CD14-positive monocyte (primary cell): ENCODE measurements around the gene ZNRF1. TPM values are rescaled to one million over a fixed set of nuclear protein-coding genes. Genes with fewer than 3 reads are reported as not detected.

Experiments
- DNase-seq, 3 donors: peaks; one replicate each; pipeline ENCODE4 v3.0.0-alpha.2; 2011 to 2022
- H2AFZ ChIP-seq: 2 replicates; pipeline ENCODE4 v1.6.0; 2012; ENCODE audit warnings: mild to moderate bottlenecking, low read depth, low read length, inconsistent platforms; ENCODE audit not compliant: insufficient read depth, poor library complexity, severe bottlenecking
- H3K27ac ChIP-seq, 2 donors: 1 replicate in 1 of 2; 2 replicates in 1 of 2; pipeline ENCODE4 v1.5.1; 2012 to 2013; ENCODE audit warnings: low read length in 2 of 2, control low read depth in 1 of 2, inconsistent platforms in 1 of 2, low read depth in 1 of 2, mild to moderate bottlenecking in 1 of 2
- H3K27me3 ChIP-seq, 2 donors: one replicate each; pipeline versions ENCODE4 v1.6.0 to v1.6.1; 2011 to 2013; ENCODE audit warnings: low read length in 2 of 2; ENCODE audit not compliant: control insufficient read depth in 2 of 2, insufficient read depth in 2 of 2
- H3K36me3 ChIP-seq, 2 donors: replicated peaks in 1 of 2; 1 replicate in 1 of 2; 2 replicates in 1 of 2; pipeline versions ENCODE4 v1.5.1 to v1.6.1; 2012 to 2013; ENCODE audit warnings: low read length in 2 of 2, control low read depth in 1 of 2, inconsistent platforms in 1 of 2, mild to moderate bottlenecking in 1 of 2; ENCODE audit not compliant: insufficient read depth in 2 of 2, control insufficient read depth in 1 of 2
- H3K4me1 ChIP-seq, 2 donors: 1 replicate in 1 of 2; 2 replicates in 1 of 2; pipeline versions ENCODE4 v1.5.1 to v1.6.1; 2012 to 2013; ENCODE audit warnings: low read length in 2 of 2, control low read depth in 1 of 2, inconsistent platforms in 1 of 2, mild to moderate bottlenecking in 1 of 2, moderate library complexity in 1 of 2; ENCODE audit not compliant: insufficient read depth in 2 of 2, control insufficient read depth in 1 of 2
- H3K4me2 ChIP-seq: replicated peaks from 2 replicates; pipeline ENCODE3; 2012; ENCODE audit warnings: low read length, moderate library complexity, mild to moderate bottlenecking; ENCODE audit not compliant: poor library complexity, severe bottlenecking; ENCODE audit errors: extremely low read depth
- H3K4me3 ChIP-seq, 3 experiments: fragments of 200-600 bp in 1 of 3; sonication (generic) in 1 of 3; replicated peaks in 1 of 3; 1 replicate in 2 of 3; 2 replicates in 1 of 3; pipeline ENCODE4 v1.5.1; 2011 to 2013; ENCODE audit warnings: low read length in 3 of 3, mild to moderate bottlenecking in 3 of 3, control low read depth in 2 of 3, low read depth in 2 of 3, inconsistent platforms in 1 of 3, moderate library complexity in 1 of 3
- H3K79me2 ChIP-seq: 2 replicates; pipeline ENCODE4 v1.6.0; 2012; ENCODE audit warnings: mild to moderate bottlenecking, control low read depth, inconsistent platforms, low read length, moderate library complexity; ENCODE audit not compliant: insufficient read depth
- H3K9ac ChIP-seq: 2 replicates; pipeline ENCODE4 v1.6.0; 2017; ENCODE audit warnings: low read length, mild to moderate bottlenecking; ENCODE audit not compliant: insufficient read depth, poor library complexity, severe bottlenecking
- H3K9me3 ChIP-seq, 2 donors: replicated peaks in 1 of 2; 1 replicate in 1 of 2; 2 replicates in 1 of 2; pipeline versions ENCODE4 v1.5.1 to v1.6.1; 2012 to 2013; ENCODE audit warnings: low read length in 2 of 2, control low read depth in 1 of 2; ENCODE audit not compliant: control insufficient read depth in 1 of 2, insufficient read depth in 1 of 2
- H4K20me1 ChIP-seq: 2 replicates; pipeline ENCODE4 v1.6.0; 2012; ENCODE audit warnings: mild to moderate bottlenecking, low read length, control low read depth, moderate library complexity; ENCODE audit not compliant: insufficient read depth
- H3K27ac Mint-ChIP-seq, 7 donors: one replicate each; pipeline ENCODE4 v1.8.0; 2020; ENCODE audit warnings: mild to moderate bottlenecking in 7 of 7, mixed read lengths in 7 of 7, moderate library complexity in 6 of 7, inconsistent platforms in 2 of 7
- H3K27me3 Mint-ChIP-seq, 3 donors: one replicate each; pipeline ENCODE4 v1.8.0; 2021 to 2022; ENCODE audit warnings: low read depth in 3 of 3, mild to moderate bottlenecking in 3 of 3, mixed read lengths in 3 of 3, moderate library complexity in 3 of 3, inconsistent platforms in 1 of 3
- H3K36me3 Mint-ChIP-seq, 2 donors: one replicate each; pipeline ENCODE4 v1.8.0; 2020; ENCODE audit warnings: mixed read lengths in 2 of 2, inconsistent platforms in 1 of 2, mild to moderate bottlenecking in 1 of 2
- H3K4me1 Mint-ChIP-seq: one replicate; pipeline ENCODE4 v1.8.0; 2020; ENCODE audit warnings: mild to moderate bottlenecking, mixed read lengths
- H3K4me3 Mint-ChIP-seq, 2 donors: one replicate each; pipeline ENCODE4 v1.8.0; 2020; ENCODE audit warnings: mild to moderate bottlenecking in 2 of 2, mixed read lengths in 2 of 2, moderate library complexity in 1 of 2
- H3K9me3 Mint-ChIP-seq, 7 donors: one replicate each; pipeline ENCODE4 v1.8.0; 2020 to 2022; ENCODE audit warnings: mixed read lengths in 7 of 7, mild to moderate bottlenecking in 6 of 7, moderate library complexity in 6 of 7, inconsistent platforms in 2 of 7
- CTCF ChIP-seq: fragments of 200-600 bp; IDR thresholded peaks from one replicate; pipeline ENCODE4 v1.8.0; 2022; ENCODE audit warnings: antibody characterized with exemption, mild to moderate bottlenecking
- WGBS: methylation state at CpG from one replicate; pipeline ENCODE4 v1.1.5; 2013; ENCODE audit warnings: missing lambda C conversion rate; ENCODE audit not compliant: insufficient coverage; 5-methylcytosine and 5-hydroxymethylcytosine counted together
- intact Hi-C, 2 donors: fragments of 100-400 bp; cut with micrococcal nuclease; formaldehyde crosslinking; loops; one replicate each; pipeline versions ENCODE4 v1.15.0 to v1.15.1; 2023
- polyA plus RNA-seq, 3 donors: library from polyadenylated mRNA; depleted of rRNA in 1 of 3; unstranded in 2 of 3; stranded (reverse) in 1 of 3; fragments of 300-500 nt in 2 of 3; fragments of >200 nt in 1 of 3; fragmentation: Illumina TruSeq in 2 of 3; gene quantifications; 1 replicate in 2 of 3; 2 replicates in 1 of 3; pipeline ENCODE4 v1.2.3, GENCODE V29; 2012 to 2021

The ZNRF1 gene
- polyA plus RNA-seq, 3 donors = 1.9 to 5.3 (median 4.3) TPM

GRCh38 chr16:75110637-75111513 is 112.1 kb downstream of the ZNRF1 start:
- H3K36me3 ChIP-seq = no peaks in the 10 kb centered on the region
- TF ChIP-seq CTCF = peak; percentile 91
- H3K4me3 ChIP-seq = peak overlapping the region in 1 of 3 experiments; percentile 47
- H3K27ac Mint-ChIP-seq = peak overlapping the region in 6 of 7 donors; percentile 75 to 88 (median 82)
- H3K4me1 Mint-ChIP-seq = peaks cover 72% of the 10 kb centered on the region
- H3K9ac ChIP-seq = no peak overlapping the region
- peaks cover 0 to 6% (median 0%) of the 10 kb centered on the region in 7 donors for H3K9me3 Mint-ChIP-seq
- peak overlapping the region in 1 of 2 donors; percentile 23 for H3K27ac ChIP-seq
- H3K27me3 ChIP-seq = peaks cover 0 to 23% of the 10 kb centered on the region in 2 donors
- peak overlapping the region; percentile 36 for H2AFZ ChIP-seq
- H3K4me3 Mint-ChIP-seq = peak overlapping the region; percentile 62 to 73
- intact Hi-C loops = loop anchor here (2.0 to 5.0 kb wide), 3 partner anchors 49 to 114 kb away; partner anchors contain the start of gene ZNRF1 (in 2 of the 2)
- peak overlapping the region; percentile 71 for H3K4me2 ChIP-seq
- H3K27me3 Mint-ChIP-seq = peaks cover 22 to 32% (median 26%) of the 10 kb centered on the region in 3 donors
- no peaks in the 10 kb centered on the region for H3K9me3 ChIP-seq
- H3K79me2 ChIP-seq = peaks cover 4% of the 10 kb centered on the region
- peaks cover 14 to 31% of the 10 kb centered on the region in 2 donors for H3K36me3 Mint-ChIP-seq
- WGBS = 23% methylated on average over 27 of the region's 28 CpGs
- H4K20me1 ChIP-seq = no peaks in the 10 kb centered on the region
- peaks cover 76 to 78% of the 10 kb centered on the region in 2 donors for H3K4me1 ChIP-seq
- DNase-seq = peak; percentile 80 to 83 (median 83)

- H3K4me1 Mint-ChIP-seq = peaks cover 70% of the 10 kb centered on the region
Observed at GRCh38 chr16:75111514-75111940, 112.7 kb downstream of the ZNRF1 start.

More at GRCh38 chr16:75111514-75111940, 112.7 kb downstream of the ZNRF1 start:
- peaks cover 4% of the 10 kb centered on the region for H3K79me2 ChIP-seq
- Mint-ChIP-seq H3K27ac (peak overlapping the region in 2 of 7 donors; percentile 28 to 76), H3K4me3 (peak overlapping the region in 1 of 2 donors; percentile 73), H3K36me3 (peaks cover 14 to 29% of the 10 kb centered on the region in 2 donors), H3K9me3 (peaks cover 0 to 6% (median 0%) of the 10 kb centered on the region in 7 donors), H3K27me3 (peaks cover 22 to 32% (median 28%) of the 10 kb centered on the region in 3 donors)
- H2AFZ ChIP-seq = peak overlapping the region; percentile 36
- intact Hi-C loops = loop anchor here (2.0 to 5.0 kb wide), 3 partner anchors 49 to 114 kb away; partner anchors contain the start of gene ZNRF1 (in 2 of the 2)
- no peak overlapping the region for H3K4me3 ChIP-seq
- peaks cover 73 to 78% of the 10 kb centered on the region in 2 donors for H3K4me1 ChIP-seq
- TF ChIP-seq CTCF = peak; percentile 60
- no peak overlapping the region for H3K9ac ChIP-seq
- DNase-seq = no peak
- H3K4me2 ChIP-seq = peak overlapping the region; percentile 71
- H3K27ac ChIP-seq = no peak overlapping the region
- H3K36me3 ChIP-seq = no peaks in the 10 kb centered on the region
- 25% methylated on average over 4 of the region's 7 CpGs for WGBS
- no peaks in the 10 kb centered on the region for H3K9me3 ChIP-seq
- H4K20me1 ChIP-seq = no peaks in the 10 kb centered on the region
- peaks cover 0 to 23% of the 10 kb centered on the region in 2 donors for H3K27me3 ChIP-seq
